K562 (cell line): ENCODE measurements around the gene STX12. TPM values are rescaled to one million over a fixed set of nuclear protein-coding genes. Genes with fewer than 3 reads are reported as not detected.

Experiments
- CHD7 ChIP-seq: fragments of 200-600 bp; sonication (generic); IDR thresholded peaks from one replicate; pipeline ENCODE4 v1.6.1; 2012; ENCODE audit warnings: mild to moderate bottlenecking, low read depth, low read length, inconsistent platforms
- FOXA3 ChIP-seq, 2 experiments: fragments of 450-650 bp in 1 of 2; sonication (generic) in 1 of 2; formaldehyde crosslinking; IDR thresholded peaks in 1 of 2; conservative IDR thresholded peaks in 1 of 2; 2 replicates each; pipeline versions ENCODE4 v1.4.0 to v1.8.0; 2020 to 2022; ENCODE audit warnings: mild to moderate bottlenecking in 2 of 2, missing genetic modification reagents in 1 of 2
- HNRNPK ChIP-seq: fragments of 200-400 bp; formaldehyde crosslinking; IDR thresholded peaks from one replicate; pipeline ENCODE4 v1.6.1; 2018; ENCODE audit warnings: mild to moderate bottlenecking, low read depth, low read length; ENCODE audit not compliant: poor library complexity, severe bottlenecking
- MIER1 ChIP-seq: fragments of 450-650 bp; IDR thresholded peaks from 2 replicates; pipeline ENCODE4 v1.6.1; 2016; ENCODE audit warnings: antibody characterized with exemption, mild to moderate bottlenecking, low read depth
- MTA2 ChIP-seq: fragments of 450-650 bp; IDR thresholded peaks from 2 replicates; pipeline ENCODE4 v1.6.1; 2016; ENCODE audit warnings: low read depth
- NFE2L1 ChIP-seq: fragments of 450-650 bp; IDR thresholded peaks from 2 replicates; pipeline ENCODE4 v1.6.1; 2016; ENCODE audit warnings: missing genetic modification characterization, low read depth, mild to moderate bottlenecking, missing compliant biosample characterization, moderate library complexity, borderline replicate concordance
- NRF1 ChIP-seq, 2 experiments: fragments of 450-650 bp; IDR thresholded peaks in 1 of 2; conservative IDR thresholded peaks in 1 of 2; 2 replicates each; pipeline ENCODE4 v1.6.1; 2014; ENCODE audit warnings: mild to moderate bottlenecking in 2 of 2
- NUFIP1 ChIP-seq: fragments of 450-650 bp; IDR thresholded peaks from 2 replicates; pipeline ENCODE4 v1.6.1; 2018; ENCODE audit not compliant: partially characterized antibody
- STAT6 ChIP-seq: sonication (generic); formaldehyde crosslinking; IDR thresholded peaks from 2 replicates; pipeline ENCODE4 v1.8.1; 2023; ENCODE audit warnings: mild to moderate bottlenecking, missing genetic modification reagents
- TSC22D4 ChIP-seq: fragments of 450-650 bp; IDR thresholded peaks from 2 replicates; pipeline ENCODE4 v1.6.1; 2016; ENCODE audit warnings: missing genetic modification characterization, missing biosample characterization, control low read depth
- polyA plus RNA-seq, 8 experiments: library from polyadenylated mRNA; depleted of rRNA in 4 of 8; stranded (reverse) in 5 of 8; unstranded in 3 of 8; fragments of >200 nt; fragmentation: Nextera tagmentation in 2 of 8; fragmentation: Illumina TruSeq in 1 of 8; extraction: Ambion mirVana in 2 of 8; extraction: Trizol in 1 of 8; gene quantifications; 2 replicates each; pipeline versions ENCODE4 v1.2.1 to v1.2.3, GENCODE V29; 2011 to 2014; ENCODE audit warnings: inconsistent platforms in 1 of 8, missing spikeins in 1 of 8
- total RNA-seq, 7 experiments: library from RNA; depleted of rRNA in 6 of 7; stranded (reverse); fragments of >200 nt in 6 of 7; fragmentation: Illumina TruSeq in 2 of 7; extraction: Trizol in 2 of 7; gene quantifications; 2 replicates each; pipeline versions ENCODE4 v1.2.1 to v1.2.3, GENCODE V29; 2011 to 2021; ENCODE audit warnings: low replicate concordance in 1 of 7

STX12 gene
- total and polyA plus RNA-seq, 9 of the 15 experiments (the other 6 are each of a cell fraction or from before 2014, with no cell fraction given) = 16.9 to 31.3 (median 25.7) TPM

GRCh38 chr1:27868932-27869718, 96.1 kb downstream of the STX12 start (continued):
- TF ChIP-seq FOXA3 (CRISPR knock-in tag; conservative IDR thresholded peaks at IDR 0.05 in 1 of 2, IDR thresholded peaks at IDR 0.05 in 1 of 2) (peak in 1 of 2 experiments; percentile 51; a peak in 1 of 4 replicates), CHD7 (no peak), HNRNPK (no peak), STAT6 (peak; percentile 11; the same call in 1 of the 2 replicates), MTA2 (no peak), NUFIP1 (no peak), NRF1 (conservative IDR thresholded peaks at IDR 0.05 in 1 of 2, IDR thresholded peaks at IDR 0.05 in 1 of 2) (0 out of 4 replicates have a peak, but pooled peaks of 1 of the 2 experiments have one; percentile 17), MIER1 (no peak), TSC22D4 (no peak), NFE2L1 (tag) (no peak)
